ENCODE measurements around the gene SECISBP2L.

The SECISBP2L gene

DNA sequence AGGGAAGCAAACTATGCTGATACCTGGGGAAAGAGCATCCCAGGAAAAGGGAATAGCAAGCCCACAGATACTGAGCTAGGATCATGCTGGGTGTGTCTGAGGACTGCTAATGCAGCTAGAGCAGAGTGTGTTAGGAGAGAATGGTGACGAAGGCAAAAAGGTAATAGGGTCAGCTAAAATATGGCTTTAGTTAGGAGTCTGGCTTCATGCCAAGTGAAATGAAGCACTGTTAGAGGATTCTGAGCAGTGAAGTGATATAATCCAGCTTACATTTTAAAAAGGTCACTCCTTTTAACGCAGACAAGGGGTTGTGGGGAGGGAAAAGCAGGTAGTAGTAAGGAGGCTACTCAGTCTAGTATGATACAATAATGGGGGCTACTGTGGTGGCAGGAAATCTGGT lies 30.4 kb downstream of the SECISBP2L start:
- Histone ChIP-seq H3K27me3 (ENCODE audit: insufficient read depth, low read depth, severe bottlenecking) (no peaks in the 10 kb centered on the region), H3K4me3 (ENCODE audit: low read depth, low read length) (no peak overlapping the region), H3K36me3 (peaks cover 15% of the 10 kb centered on the region), H3K27ac (no peak overlapping the region), H3K9me3 (ENCODE audit: severe bottlenecking) (no peaks in the 10 kb centered on the region)
- TF ChIP-seq, protein P1, sequence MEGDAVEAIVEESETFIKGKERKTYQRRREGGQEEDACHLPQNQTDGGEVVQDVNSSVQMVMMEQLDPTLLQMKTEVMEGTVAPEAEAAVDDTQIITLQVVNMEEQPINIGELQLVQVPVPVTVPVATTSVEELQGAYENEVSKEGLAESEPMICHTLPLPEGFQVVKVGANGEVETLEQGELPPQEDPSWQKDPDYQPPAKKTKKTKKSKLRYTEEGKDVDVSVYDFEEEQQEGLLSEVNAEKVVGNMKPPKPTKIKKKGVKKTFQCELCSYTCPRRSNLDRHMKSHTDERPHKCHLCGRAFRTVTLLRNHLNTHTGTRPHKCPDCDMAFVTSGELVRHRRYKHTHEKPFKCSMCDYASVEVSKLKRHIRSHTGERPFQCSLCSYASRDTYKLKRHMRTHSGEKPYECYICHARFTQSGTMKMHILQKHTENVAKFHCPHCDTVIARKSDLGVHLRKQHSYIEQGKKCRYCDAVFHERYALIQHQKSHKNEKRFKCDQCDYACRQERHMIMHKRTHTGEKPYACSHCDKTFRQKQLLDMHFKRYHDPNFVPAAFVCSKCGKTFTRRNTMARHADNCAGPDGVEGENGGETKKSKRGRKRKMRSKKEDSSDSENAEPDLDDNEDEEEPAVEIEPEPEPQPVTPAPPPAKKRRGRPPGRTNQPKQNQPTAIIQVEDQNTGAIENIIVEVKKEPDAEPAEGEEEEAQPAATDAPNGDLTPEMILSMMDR (IDR thresholded peaks at IDR 0.05; ENCODE audit: low read depth, low read length), result no peak
- no peak for DNase-seq

DNA sequence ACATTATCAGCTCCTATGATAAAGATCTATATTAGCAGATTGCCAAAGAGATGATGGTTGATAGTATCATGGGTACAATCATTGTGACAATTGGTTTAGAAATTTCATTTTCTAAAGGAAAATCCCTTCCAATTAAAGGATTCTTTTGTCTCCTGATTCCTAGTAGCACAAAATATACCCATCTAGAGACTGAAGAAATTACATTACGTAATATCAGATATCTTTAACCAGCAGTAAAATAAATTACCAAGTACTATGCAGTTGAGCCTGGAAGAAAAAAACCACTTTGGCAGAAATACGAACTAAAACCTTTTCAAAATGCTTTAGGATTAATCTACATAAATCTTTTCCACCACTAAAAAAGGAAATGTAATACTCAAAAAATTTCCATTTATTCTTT lies 46.9 kb downstream of the SECISBP2L start:
- DNase-seq, result no peak
- H3K27ac ChIP-seq, result no peak overlapping the region
- H3K4me3 ChIP-seq (ENCODE audit: low read depth, low read length), result no peak overlapping the region
- no peaks in the 10 kb centered on the region for H3K27me3 ChIP-seq (ENCODE audit: insufficient read depth, low read depth, severe bottlenecking)
- peaks cover 31% of the 10 kb centered on the region for H3K36me3 ChIP-seq
- TF ChIP-seq, protein P1 (IDR thresholded peaks at IDR 0.05; ENCODE audit: low read depth, low read length), result no peak
- H3K9me3 ChIP-seq (ENCODE audit: severe bottlenecking), result no peaks in the 10 kb centered on the region

DNA sequence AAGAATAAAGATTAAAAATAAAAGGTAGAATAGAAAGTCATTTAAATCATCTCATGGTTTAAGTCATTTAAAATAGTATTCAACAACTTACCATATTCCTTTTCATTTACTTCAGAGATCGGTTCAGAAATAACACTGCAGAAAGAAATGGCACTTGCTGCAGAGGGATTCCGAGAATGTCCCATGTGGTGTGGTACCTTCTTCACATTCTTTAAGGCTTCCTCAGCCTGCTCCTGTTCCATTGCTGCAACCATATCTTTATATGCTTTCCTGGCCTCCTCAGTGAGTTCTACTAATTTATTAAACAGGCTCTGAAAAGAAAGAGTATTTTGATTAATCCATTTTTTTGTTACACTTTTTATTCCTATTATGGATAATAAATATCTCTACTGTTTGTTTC lies 50.0 kb downstream of the SECISBP2L start:
- H3K27me3 ChIP-seq (ENCODE audit: insufficient read depth, low read depth, severe bottlenecking), result no peaks in the 10 kb centered on the region
- H3K4me3 ChIP-seq (ENCODE audit: low read depth, low read length), result no peak overlapping the region
- TF ChIP-seq, protein P1 (IDR thresholded peaks at IDR 0.05; ENCODE audit: low read depth, low read length), result no peak
- H3K9me3 ChIP-seq (ENCODE audit: severe bottlenecking), result no peaks in the 10 kb centered on the region
- no peak overlapping the region for H3K27ac ChIP-seq
- no peak for DNase-seq
- H3K36me3 ChIP-seq, result peaks cover 45% of the 10 kb centered on the region

DNA sequence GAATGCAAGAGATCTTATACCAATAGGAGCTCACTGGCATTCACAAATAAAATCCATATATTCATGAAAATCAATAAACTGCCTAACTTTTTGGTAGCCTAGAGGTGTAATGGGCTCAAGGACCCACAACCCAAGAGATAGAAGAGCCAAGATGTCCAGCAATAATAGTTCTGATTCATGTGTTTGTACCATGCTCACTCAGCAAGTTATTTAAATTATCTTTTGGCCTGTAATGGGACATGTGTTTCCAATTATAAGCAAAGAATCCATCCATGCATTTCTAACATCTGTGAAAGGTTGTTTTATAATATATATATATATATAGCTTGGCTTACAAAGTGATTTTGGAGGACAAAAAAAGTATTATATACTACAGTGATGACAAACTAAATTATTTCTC lies 52.9 kb downstream of the SECISBP2L start:
- peaks cover 27% of the 10 kb centered on the region for H3K36me3 ChIP-seq
- no peak for DNase-seq
- no peak overlapping the region for H3K27ac ChIP-seq
- no peaks in the 10 kb centered on the region for H3K27me3 ChIP-seq (ENCODE audit: insufficient read depth, low read depth, severe bottlenecking)
- H3K9me3 ChIP-seq (ENCODE audit: severe bottlenecking), result no peaks in the 10 kb centered on the region
- H3K4me3 ChIP-seq (ENCODE audit: low read depth, low read length), result no peak overlapping the region
- TF ChIP-seq, protein P1 (IDR thresholded peaks at IDR 0.05; ENCODE audit: low read depth, low read length), result no peak

DNA sequence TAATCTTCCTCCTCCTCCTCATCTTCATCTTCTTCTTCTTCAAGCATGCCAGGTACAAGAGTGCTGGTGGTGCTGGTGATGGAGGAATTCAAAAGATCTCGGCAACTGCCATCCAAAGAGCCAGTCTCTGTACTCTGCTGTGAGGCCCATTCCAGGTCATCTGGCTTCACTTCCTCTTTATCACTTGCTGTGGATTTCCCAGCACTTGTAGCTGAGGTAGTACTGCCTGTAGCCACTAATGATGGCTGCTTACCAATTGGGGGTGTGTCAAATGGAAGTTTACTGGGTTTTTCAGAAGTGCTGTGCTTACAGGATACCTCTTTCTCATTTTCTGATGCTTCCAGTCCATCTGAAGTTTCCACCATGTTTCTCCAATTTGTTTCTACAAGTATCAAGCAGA lies 53.7 kb downstream of the SECISBP2L start:
- no peak overlapping the region for H3K27ac ChIP-seq
- no peaks in the 10 kb centered on the region for H3K27me3 ChIP-seq (ENCODE audit: insufficient read depth, low read depth, severe bottlenecking)
- peaks cover 27% of the 10 kb centered on the region for H3K36me3 ChIP-seq
- no peak overlapping the region for H3K4me3 ChIP-seq (ENCODE audit: low read depth, low read length)
- DNase-seq, result no peak
- TF ChIP-seq, protein P1 (IDR thresholded peaks at IDR 0.05; ENCODE audit: low read depth, low read length), result no peak
- no peaks in the 10 kb centered on the region for H3K9me3 ChIP-seq (ENCODE audit: severe bottlenecking)

DNA sequence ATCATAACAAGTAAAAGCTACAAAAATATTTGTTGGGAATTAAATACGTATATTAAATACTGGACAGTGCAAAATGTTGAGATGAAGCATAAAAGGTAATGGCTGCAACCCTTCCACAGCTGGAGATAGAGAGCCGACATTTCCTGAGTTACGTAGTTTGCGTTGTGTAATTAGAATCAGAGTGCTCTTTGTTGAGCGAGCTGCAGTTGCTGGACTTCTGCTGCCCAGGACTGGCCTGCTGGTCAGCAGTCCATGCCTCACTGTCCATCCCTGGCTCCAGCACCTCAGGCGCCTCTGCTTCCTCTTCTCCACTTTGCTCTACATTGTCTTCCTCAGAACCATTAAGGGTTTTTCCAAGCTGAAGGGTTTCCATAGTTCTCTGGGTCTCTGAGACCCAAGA lies 54.1 kb downstream of the SECISBP2L start:
- H3K27ac ChIP-seq, result no peak overlapping the region
- H3K4me3 ChIP-seq (ENCODE audit: low read depth, low read length), result no peak overlapping the region
- TF ChIP-seq, protein P1 (IDR thresholded peaks at IDR 0.05; ENCODE audit: low read depth, low read length), result no peak
- H3K9me3 ChIP-seq (ENCODE audit: severe bottlenecking), result no peaks in the 10 kb centered on the region
- H3K27me3 ChIP-seq (ENCODE audit: insufficient read depth, low read depth, severe bottlenecking), result no peaks in the 10 kb centered on the region
- no peak for DNase-seq
- peaks cover 23% of the 10 kb centered on the region for H3K36me3 ChIP-seq
